CD4-positive, alpha-beta T cell treated with Interleukin-6 for 4 hours (primary cell): ENCODE data around the gene RHOH.

Experiments
- DNase-seq: peaks from one replicate; pipeline ENCODE4 v3.0.0-alpha.2; 2020; ENCODE audit warnings: mixed read lengths

Gene RHOH

DNA sequence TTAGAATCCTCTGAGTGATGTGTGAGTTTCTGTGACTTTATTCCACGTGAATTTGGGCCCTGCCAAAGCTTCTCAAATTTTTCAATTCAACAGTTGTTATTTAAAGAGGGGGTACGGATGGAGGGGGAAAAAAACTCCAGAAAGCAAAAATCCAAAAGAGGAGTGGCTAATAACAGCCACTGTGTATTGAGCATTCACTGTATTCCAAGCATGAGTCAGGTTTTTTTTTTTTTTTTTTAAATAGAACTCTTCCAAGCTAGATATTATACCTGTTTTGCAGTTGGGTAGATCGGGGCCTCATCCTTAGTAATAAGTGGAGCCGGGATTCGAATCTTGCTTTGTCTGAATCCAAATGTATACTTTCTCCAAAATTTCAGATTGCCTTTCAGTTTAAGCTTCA is 6.4 kb upstream of the RHOH start:
- no peak for DNase-seq

DNA sequence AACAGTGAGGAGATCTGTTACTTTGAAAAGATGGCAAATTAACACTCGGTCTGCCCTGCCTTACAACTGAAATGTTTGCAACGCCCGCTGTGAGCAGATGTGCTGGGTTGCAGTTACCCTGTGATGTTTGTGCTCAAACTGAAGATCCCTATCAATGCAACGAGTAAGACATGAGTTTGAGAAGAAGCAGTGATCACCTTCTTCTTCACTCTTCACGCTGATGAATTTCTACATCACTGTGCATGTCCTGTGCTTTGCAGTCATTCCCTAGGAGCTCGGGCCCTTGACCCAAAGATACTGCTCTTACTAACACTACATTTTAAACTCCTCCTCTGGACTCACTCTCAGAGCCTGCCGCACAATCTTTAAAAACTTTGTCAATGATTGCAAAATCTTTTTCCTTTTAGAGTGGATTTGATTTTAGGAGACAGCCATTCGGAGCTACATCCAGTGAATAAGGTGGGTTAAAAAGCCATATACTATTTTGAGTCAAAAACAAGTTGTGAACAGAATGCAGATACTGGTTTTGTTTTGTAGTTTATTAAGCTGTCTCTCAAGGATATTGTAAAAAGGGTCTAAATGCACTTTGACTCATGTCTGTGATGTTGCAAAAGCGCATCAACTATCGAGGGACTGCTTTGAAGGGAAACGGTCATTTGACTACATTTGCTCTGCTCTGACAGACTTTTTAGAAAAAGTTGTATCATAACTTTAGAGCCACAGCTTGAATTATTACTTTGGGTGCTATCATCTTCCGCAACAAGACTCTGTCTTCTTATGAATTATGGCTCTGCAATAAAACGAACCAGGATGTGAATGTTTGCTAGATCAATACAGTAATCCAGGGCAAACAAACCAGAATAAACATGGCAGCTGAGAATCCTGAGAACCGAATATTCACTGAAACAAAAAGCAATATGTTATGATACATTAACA is 5.7 kb upstream of the RHOH start:
- DNase-seq, result peak; percentile 59

DNA sequence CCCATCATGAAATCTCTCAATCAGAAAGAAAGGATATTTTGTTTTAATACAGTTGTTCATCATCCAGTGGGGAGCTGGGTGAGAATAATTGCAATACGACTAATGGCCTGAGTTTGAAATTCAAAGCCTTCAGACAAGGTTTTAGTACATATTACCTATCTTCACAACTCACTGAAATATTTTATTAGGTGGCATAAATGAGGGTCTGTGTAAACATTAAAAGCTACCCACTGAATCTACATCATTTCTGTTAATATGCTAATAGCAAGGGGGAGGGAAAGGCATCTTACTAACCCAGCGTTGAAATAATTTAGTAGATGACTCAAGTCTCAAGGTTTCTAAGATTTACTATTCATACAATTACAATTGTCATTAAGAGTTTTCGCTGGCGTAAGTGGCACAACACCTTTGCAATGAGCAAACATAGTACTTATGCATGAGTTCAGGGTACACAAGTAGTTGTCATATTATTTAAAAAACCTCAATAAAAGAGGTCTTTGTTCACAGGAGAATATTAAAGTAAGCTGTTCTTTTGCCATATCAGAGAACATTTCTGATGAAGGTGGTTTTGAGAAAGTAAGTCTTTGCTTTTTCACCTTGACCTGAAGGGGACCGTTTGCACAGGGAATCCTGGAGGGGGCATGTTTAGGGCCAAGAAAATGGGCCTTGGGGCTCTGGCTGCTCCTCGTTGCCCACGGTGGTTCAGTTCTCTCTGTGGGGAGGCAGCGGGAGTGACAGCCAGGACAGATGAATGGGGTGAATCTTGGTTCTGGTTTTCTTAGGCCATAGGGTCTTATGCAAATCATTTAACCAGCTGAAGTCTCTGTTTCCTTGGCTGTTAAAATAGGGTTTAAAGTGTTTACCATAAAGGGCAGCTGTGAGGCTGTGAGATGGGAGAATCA is 4.5 kb upstream of the RHOH start:
- no peak for DNase-seq

DNA sequence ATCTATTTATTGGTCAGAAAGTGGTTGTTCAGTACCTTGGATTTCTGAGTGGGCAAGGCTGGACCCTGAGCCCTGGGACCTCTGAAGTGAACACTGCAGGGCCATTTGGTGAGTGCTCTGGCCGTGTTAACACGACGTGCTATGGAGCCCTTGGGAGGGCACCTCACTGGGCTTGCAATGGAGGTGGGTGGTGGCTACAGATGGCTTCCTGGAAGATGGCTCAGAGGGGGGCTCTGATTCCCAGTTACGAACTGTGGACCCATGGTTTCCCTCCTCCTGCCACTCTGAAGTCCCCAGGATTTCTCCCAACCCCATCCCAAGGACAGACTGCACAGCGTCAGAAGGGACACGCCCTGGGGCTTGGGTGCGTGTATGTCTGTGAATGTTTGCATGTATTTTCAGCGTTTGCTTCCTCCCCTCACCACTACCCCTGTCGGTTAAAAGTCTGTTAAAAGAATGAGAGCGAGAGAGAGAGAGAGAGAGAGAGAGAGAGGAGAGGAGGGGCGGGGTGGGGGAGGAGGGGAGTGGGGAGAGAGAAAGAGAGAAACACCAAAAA is 3.7 kb upstream of the RHOH start:
- peak; percentile 71 for DNase-seq

DNA sequence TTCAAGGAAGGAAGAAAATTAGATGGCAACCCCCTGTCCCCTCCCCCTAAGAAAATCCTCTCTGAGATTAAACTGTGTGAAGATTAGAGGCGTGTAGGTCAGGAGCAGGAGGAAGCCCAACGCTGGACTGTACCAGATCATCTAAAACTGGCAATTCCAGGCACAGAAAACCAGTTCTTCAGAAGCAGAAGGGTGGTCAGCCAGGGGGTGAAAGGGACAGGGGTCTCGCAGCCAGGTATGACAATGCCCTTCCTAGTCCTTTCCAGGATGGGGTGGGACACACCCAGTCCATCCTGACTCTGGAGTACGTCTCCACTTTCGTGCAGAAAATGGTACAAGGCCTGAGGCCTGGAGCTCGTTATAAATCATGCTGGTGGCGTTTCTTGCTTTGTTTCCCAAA is 3.3 kb upstream of the RHOH start:
- DNase-seq, result no peak

DNA sequence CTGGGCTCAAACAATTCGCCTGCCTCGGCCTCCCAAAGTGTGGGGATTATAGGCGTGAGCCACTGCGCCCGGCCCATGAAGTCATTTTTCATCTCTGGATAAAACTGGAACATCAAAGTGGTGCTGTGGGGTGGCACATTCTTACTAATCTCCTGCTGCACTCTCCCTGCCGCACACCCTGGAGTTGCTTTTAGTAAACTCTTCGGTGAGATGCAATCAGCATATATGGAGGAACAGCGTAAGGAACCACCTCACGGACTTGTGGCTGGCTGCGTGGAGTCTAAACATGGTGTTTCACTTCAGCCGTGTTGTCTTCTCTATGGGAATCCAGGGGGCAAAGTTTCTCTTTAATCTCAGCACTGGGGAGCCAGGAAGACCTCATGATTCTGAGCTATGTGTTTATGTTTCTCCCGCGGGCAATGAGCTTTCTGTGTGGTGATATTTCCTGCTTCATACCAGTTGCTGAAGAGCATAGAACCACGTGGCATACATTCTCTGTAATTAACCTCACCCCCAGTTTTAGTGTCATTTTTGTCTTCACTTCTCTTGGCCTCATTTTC is 2.1 kb upstream of the RHOH start:
- peak; percentile 68 for DNase-seq

DNA sequence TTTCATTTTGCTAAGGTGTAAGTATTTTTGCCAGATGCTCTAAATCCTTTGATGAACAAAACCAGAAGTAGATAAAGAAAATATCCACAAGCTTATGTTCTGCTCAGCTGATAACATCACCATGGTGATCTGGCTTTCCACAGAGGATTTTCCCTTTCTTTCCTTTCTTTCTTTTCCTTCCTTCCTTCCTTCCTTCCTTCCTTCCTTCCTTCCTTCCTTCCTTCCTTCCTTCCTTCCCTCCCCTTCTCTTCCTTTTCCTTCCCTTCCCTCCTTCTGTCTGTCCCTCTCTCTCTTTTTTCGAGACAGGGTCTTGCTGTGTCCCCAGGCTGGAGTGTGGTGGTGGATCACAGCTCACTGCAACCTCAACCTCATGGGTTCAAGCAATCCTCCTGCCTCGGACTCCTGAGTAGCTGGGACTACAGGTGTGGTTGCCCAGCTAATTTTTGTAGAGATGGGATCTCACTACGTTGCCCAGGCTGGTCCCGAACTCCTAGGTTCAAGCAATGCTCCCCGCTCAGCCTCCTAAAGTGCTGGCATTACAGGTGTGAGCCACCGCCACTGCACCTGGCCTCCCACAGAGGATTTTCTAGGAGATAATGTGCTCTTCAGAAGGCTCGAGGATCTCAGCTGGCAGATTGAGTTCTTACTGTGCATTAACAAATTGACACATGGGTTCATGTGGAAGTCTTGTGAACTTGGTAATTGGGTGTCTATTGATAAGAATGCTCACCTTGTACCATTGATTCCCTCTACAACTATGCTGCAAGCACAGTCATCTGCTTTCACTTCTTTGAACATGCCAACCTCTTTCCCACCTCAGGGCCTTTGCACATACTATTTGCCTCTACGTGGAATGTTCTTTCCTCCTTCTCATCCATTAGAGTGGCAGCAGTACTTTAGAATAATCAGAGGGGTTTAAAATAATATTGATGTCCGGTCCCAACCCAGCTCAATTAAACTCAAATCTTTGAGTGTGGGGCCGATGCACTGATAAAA is 1.4 kb upstream of the RHOH start:
- DNase-seq, result no peak

DNA sequence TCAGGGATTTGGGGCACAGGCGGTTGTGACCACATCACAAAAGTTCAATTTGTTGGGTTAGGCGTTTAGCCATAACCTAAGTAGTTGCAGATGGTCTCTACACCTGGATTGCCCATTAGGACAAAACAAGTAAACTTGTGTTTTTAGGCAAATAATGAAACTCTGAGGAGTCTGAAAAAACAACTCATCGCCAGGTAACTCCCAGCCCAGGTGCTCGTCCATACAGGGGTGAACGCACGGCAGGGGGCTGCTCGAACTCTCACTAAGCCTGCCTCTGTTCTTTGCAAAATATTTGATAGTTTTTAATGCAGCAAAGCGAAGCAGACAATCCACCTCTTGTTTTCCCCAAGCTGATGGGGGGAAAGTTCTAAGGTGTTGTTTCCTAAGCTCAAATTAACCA is 559 bp upstream of the RHOH start:
- peak; percentile 35 for DNase-seq

DNA sequence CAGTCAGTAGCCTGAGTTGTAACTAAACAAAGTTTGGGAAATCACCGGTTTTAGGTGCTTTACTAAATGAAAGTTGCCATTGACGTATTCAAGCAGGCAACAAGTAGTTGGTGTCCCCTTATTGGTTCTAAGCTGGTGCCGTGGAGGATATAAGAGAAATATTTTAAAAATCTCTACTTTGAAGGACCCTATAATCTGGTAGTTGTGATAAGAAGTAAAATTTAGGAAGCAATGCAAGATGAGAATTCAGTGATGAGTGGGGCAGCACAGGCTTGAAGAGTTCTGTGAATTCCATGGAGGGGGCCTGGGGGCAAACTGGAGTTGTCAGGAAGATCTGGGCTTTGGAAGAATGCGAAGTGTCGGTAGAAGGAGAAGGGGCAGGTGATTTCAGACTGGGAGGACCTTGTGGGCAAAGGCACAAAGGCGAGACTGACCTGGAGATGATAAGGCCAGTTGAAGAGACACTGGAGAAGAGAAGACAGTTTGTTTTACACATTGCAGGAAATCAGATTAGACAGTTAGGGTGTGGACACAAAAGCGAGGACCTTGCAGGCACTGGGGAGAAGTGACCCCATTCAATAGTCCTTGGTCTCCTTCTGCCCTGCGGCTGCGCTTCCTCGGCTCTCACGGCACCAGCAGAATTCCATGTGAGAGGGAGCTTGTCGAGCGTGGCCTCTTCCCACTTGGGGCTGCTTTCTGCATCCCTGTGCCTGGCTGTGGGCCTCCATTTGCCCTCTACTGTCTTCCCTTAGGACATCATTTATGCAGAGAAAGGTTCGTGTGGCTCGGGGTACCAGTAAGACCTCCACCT is 1.3 kb downstream of the RHOH start:
- DNase-seq, result peak; percentile 38

DNA sequence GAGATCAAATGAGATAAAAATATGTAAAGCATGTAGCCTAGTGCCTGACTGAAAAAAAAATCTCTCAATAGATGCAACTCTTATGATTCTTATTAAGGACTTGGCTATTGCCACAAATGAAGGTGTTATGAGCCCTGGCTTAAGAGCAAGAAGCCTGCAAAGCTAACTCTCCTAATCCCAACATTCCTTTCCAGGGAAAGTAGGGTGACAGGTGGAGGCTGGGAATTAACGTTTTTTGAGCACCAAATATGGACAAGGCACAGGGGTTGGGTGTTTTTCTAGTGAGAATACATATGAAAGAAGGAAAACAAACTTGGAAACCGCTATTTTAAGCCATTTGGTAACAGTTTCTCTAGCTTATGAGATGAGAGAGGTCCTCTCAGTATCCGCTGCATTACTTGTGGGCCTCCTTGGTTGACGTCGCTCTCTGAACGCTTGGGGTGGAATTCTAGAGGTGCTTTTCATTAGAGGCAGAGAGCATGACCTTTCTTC is 2.4 kb downstream of the RHOH start:
- peak; percentile 57 for DNase-seq

DNA sequence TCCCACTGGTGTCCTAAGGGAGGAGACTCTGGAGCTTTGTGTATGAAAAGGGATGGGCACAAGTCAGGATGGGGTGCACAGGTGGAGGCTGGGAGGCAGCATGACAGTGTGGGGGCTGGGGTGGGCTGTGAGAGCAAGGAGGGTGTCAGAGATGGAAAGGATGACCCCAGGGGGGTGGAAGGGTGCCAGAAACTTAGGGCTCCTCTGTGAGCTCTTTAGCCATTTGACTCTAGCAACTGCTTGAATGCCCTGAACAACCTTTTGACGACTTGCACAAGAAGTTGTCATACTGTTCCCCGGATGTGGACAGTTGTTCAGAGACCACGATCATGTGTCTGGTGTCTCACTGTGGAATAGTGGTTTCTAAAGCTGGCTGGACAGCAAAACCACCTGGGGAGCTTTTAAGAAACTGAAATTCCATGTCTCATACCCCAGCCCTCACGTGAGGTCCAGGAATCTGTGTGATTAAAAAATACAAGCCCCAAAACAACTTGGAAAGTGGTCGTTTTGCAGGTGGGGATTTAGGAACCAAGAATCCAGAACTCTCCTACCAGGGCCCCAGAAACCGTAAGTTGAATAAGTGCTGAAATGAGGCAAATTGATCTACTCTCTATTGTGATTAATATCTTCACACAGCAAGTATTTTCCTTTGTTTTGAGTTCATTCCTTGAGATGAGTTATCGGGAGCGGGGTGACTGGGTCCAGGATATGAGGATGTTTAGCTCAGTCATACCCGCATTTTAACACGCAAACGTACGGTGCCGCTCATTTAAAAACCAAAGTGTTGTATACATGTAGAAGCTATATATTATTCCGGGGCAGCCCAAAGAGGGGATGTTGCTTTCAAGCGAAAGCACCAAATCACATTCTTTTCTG is 3.4 kb downstream of the RHOH start:
- peak; percentile 60 for DNase-seq

DNA sequence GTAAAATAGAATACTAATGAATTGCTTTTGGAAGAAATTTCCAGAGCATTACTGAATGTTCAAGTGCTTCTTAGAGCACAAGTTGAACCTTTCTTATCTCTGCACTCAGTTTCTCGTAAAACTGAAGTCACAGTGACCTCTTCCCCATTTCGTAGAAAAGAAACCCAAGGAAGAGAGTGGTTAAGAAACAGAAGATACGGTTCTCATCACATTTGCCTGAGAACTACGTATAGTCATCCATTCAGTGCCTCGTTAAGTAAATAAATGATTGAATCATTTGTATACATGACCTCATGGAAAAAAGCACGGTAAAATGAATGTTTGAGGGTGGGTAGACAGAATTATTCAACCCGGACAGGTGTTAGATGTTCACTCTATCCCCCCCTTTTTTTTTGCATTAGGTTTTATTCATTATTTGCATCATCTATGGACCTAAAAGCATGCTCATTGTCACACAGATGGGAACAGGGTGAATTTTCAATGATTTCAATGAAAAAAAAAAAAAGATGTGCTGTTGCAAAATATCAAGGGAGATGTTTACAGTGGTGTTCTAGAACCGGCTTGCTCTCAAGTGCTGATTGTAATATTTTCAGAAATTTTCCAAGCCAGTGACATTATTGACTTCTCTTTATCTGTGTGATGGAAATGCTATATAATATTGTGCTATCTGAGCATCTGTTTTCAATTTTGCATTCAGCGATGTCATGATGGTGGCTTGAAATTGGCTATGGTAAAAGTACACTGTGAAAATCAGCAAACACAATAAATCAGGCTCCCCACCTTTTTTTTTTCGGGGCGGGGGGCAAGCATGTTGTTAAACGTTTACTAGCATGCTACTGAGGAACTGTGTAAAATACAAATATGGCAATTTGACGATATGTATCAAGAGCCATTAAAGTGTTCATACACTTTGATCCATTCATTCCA is 4.3 kb downstream of the RHOH start:
- no peak for DNase-seq

DNA sequence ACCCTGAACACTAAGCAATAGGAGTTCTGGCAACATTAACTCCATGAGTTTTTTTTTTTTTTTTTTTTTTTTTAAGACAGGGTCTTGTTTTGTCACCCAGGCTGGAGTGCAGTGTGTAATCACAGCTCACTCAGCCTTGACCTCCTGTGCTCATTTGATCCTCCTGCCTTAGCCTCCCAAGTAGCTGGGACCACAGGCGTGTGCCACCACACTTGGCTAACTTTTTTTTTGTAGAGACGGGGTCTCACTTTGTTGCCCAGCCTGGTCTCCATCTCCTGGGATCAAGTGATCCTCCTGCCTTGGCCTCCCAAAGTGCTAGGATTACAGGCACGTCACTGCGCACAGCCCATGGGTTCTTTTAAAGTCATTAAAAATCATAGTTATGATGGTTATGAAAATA is 5.1 kb downstream of the RHOH start:
- no peak for DNase-seq

DNA sequence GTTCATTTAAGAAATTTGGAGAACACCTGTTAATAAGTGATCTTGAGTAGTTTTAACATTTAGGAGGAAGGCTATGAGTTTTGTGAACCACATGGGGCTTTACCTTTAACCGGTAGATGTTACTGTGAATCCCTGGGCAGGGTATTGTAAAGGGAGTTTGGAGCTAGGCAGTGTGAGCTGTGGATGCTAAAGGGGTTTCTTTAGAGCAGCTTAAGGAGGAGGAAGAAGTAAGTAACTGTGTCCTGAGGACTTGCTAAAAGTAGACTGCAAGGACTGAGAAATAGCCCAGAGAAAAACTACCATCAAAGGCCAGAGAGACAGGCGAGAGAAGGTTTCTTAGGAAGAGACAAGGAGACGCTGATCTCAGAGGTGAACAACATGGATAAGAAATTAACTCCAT is 5.6 kb downstream of the RHOH start:
- DNase-seq, result no peak

DNA sequence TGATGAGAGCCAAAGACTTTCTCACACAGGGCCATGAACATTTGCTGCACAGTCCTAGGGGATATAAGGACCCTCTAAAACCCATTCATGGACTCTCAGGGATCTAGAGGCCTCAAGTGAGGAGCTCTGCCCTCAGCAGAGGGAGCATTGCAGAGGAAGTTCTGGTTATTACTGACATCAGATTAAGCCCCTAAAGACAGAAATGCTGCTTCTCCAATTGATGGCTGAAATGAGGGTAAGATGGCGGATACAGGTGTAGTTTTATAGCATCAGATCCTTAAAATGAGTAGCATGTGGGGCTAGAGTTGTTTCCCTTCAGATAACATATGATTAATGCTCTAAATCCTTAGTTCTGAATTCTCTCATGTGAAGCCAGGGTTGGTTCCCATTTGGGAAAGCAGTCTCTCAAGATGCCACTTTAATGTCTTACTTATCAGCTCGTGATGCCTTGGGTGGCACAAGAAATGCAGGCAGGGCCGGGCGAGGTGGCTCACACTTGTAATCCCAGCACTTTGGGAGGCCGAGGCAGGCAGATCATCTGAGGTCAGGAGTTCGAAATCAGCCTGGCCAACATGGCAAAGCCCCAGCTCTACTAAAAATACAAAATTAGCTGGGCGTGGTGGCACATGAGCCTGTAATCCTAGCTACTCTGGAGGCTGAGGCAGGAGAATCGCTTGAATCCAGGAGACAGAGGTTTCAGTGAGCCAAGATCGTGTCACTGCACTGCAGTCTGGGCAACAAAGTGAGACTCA is 7.9 kb downstream of the RHOH start:
- no peak for DNase-seq

DNA sequence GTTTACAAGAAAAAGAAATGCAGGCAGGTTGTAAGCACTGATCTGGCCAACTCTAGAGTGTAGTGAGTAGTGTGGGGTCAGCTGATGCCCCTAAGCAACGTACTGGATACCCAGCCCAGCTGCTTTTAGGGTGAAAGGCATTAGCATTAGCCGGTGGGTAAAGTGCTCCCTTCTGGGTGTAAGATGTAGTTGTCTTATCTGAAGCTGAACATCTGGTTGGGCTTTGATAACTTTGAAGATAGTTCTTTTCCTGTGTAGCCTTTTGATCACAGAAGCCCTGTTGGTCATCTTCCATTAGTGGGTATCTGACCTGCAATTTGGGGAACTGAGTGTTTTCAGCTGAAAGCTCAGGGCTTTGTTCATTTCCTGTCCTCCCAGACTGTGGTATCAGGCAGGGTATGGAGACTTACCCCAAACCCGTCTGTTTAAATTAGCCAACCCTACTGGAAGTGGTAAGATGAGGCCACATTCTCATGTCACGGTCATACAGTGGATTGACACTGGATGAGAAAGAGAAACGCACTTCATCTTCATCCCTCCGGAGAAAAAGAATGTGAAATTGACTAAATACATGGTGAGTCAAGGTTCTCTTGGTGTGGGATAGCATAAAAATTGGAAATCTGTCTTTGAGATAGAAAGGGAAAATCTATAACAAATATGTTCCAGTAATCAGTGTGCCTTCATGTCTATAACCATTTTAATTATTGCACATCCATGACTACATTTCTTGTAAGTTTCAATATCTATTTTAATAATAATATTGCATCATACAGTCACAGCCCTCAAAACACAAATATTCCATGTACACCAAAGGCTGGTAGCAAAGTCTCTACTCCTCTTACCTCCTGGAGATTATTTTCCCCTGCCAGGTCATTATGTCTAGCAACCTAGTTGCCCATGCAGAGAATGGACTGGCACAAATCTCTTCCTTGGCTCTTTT is 8.7 kb downstream of the RHOH start:
- DNase-seq, result no peak

DNA sequence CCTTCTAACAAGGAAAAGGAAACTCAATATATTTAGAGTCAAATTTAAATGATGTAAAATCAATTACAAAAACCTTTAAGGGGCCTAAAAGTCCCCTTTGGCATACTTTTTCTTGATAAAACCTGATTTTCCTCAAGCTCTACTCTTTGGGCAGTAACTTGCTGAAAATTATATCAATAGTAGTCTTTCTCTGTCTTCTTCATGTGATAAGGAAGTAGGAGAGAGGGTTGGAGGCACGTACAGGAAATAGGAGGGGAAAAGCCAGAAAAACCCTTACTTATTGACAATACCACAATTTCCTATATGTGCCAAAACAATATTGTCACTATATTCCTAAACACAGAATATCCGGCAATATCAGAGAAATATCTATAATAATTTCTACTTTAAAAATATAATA is 9.6 kb downstream of the RHOH start:
- DNase-seq, result no peak
